Myocyte (in vitro differentiated cells): ENCODE measurements around the gene WDR38. TPM values are rescaled to one million over a fixed set of nuclear protein-coding genes. Genes with fewer than 3 reads are reported as not detected.

ENCODE experiments used
- DNase-seq: peaks from one replicate; pipeline ENCODE4 v3.0.0-alpha.2; 2012; ENCODE audit warnings: low read depth
- polyA plus RNA-seq: library from polyadenylated mRNA; unstranded; fragments of >200 nt; gene quantifications from one replicate; pipeline ENCODE4 v1.2.1, GENCODE V29; 2012; ENCODE audit warnings: missing spikeins
- total RNA-seq: library from RNA; depleted of rRNA; stranded (reverse); fragments of >200 nt; gene quantifications from 2 replicates; pipeline ENCODE4 v1.2.3, GENCODE V29; 2014

WDR38 gene, protein sequence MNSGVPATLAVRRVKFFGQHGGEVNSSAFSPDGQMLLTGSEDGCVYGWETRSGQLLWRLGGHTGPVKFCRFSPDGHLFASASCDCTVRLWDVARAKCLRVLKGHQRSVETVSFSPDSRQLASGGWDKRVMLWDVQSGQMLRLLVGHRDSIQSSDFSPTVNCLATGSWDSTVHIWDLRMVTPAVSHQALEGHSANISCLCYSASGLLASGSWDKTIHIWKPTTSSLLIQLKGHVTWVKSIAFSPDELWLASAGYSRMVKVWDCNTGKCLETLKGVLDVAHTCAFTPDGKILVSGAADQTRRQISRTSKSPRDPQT
- 0.16 TPM in 1 of 2 replicates, not detected in the other for total RNA-seq
- polyA plus RNA-seq: not detected

DNA sequence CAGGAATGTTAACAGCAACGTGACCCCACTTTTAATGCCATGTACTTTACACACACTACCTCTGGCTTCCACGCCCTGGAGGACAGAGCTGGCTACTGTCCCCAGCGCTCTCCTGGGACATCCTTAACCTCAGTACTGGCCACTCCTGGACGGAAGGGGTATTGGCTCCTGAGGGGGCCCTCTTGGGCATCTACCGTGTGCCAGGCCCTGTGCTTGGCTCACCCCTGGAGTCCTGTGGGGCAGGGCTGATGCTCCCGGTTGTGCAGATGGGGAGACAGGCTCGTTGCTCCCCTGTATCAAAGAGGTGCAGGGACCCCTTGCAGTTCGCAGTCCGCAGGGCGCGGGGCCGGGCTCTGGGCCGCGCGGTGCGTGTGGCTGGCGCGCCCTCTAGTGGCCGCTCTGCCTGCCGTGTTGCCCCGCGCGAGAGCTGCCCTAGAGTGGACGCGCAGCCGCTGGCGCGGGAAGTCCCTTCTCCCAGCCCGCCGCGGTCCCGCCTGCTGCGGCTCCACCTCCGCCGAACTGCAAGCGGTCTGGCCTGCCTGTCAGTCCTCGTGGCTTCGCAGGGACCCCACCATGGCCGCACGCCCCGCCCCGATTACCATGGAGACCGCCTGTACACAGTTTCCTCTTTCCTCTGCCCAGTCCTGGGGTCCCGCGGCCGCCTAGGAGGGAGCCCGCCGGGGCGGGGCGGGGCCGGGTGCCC, at the start of gene WDR38:
Gene WDR38, plus strand, starts transcription at position 632 of the 703 bp plus-strand sequence. CDS start 72 bp downstream, outside the sequence.
- DNase-seq: peak; percentile 88

DNA sequence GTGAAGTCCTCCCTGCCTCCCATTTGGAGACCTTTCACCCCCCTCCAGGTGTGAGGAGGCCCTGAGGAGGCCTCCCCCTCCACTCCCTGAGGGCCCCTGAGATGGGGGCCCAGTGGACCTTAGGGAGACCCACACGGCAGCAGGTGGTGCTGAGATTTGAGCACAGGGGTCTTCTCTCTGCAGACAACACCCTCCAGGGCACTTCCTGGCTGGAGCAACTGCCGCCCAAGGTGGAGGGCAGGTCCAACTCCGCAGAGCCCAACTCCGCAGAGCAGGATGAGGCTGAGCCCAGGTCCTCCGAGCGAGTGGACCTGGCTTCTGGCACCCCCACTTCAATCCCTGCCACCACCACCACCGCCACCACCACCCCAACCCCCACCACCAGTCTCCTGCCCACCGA, 49.3 kb upstream of the WDR38 start:
- no peak for DNase-seq

DNA sequence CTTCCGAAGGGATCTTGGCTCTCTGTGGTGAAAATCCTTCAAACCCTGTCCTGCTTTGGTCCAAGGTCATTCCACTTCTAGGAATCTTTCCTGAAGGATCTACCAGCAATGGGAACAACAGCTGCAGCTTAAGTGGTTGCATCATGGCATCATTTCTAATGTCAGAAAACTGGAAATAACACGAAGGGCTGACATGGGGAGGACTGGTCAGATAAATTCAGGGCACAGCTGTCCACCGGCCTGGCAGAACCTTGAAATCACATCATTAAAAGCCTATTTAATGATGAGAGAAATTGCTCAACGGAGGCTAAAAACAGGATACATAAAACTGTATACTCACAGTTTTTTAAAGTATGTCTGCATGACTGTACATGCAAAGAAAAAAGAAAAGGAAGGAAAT, 48.1 kb upstream of the WDR38 start:
- peak; percentile 96 for DNase-seq

DNA sequence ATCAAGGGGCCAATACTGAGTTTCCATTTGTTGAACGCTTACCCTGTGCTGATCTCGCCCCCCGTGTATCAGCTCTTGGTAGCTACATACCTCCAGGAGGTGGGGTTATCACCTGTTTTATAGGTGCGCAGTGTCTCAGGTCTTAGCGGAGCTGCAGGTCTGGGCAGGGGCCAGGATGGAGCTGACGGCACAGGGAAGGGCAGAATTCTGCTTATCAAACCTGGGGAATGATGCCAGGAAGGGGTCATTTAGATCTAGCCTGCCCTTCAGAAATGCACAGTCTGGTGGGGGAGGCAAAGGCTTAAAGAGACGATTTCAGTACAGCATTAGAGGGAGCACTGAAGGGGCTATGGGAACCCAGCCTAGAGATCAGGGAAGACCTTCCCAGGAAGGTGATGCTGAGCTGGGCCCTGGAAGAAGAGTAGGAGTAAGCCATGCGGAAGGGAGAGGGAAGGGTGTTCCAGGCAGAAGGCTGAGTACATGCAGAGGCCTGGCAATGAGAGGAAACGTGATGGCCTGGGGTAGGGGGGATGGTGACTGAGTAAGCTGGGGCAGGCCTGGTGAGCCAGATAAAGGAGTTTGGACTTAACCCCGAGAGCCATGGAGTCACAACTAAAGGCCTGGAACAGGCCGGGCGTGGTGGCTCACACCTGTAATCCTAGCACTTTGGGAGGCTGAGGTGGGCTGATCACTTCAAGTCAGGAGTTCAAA, 44.9 kb upstream of the WDR38 start:
- no peak for DNase-seq

DNA sequence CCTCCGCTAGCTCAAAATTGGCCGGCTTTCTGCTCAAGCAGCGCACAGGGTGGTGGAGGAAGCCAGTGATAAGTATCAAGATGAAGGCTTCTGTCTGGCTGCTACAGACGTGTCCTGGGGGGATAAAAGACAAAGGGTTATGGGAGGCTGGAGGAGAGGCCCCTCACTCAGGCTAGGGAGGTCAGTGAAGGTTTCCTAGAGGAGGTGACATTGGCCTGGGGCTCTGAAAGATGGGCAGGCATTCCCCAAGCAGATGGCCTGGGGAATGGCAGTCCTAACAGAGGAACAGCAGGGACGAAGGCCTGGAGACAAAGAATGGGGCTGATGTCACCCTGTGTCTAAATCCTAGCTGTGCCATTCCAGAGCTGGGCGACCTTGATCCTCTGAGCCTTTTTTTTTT, 44.0 kb upstream of the WDR38 start:
- DNase-seq: no peak

DNA sequence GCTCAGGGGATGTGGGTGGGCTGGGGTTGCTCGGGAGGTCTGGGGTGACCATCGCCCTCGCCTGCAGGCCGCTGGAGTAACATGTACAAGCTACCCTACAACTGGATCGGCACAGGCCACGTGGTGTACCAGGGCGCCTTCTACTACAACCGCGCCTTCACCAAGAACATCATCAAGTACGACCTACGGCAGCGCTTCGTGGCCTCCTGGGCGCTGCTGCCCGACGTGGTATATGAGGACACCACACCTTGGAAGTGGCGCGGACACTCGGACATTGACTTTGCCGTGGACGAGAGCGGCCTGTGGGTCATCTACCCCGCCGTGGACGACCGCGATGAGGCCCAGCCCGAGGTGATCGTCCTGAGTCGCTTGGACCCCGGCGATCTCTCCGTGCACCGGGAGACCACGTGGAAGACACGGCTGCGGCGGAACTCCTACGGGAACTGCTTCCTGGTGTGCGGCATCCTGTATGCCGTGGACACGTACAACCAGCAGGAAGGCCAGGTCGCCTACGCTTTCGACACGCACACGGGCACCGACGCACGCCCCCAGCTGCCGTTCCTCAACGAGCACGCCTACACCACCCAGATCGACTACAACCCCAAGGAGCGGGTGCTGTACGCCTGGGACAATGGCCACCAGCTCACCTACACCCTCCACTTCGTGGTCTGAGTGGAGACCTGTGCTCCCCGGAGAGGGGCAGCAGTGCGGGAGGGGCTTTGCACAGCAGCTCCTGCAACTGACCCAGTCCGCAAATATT, 43.3 kb upstream of the WDR38 start:
- DNase-seq: no peak

DNA sequence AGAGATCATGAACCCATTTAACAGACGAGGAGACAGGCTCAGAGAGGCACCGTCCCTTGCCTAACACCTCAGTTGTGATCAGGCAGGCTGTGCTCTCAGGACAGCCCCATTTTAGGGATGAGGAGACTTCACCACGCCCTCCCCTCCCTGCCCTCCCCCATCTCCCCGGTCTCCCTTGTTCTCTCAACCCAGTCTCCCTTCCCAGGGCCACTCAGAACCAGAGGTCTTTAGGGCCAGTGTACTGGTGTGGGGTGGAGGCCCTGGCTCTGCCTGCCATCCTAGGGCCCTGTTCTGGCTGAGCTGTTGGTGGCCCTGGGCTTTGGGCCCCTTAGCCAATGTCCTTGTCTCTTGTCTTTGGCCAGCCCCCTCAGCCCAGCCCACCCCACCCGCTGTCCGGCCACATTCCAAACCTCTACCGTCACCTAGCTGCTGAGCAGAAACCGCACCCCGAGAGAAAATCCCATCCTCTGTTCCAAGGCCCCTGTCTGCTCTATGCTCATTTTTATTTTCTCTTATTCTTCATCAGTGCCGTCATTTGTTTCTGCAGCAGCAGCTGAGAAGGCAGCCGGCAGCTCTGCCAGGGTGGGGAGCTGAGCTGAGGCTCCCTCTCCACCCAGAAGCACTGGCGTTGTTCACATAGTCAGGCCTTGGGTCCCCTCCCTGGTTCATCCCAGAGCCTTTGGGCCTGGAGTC, 42.5 kb upstream of the WDR38 start:
- DNase-seq: peak; percentile 96

DNA sequence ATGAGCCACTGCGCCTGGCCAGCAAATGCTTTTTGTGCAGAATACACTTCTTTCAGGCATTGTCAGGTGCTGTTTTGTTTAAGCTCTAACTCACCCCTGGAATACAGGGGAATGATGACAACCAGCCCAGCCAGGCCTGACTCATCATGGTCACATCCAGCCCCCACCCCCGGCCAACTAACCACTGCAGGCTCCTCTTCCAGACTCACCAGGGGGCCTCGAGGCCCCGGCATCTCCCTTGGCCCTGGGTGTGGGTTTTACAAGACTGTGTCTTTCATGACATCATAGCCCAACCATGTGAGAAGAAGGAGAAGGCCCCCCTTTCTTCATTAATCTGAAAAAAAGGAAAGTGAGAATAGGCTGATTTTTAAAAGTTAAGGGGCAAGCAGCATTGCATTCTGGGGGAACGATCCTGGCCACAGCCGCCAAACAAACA, 40.8 kb upstream of the WDR38 start:
- DNase-seq: peak; percentile 95

DNA sequence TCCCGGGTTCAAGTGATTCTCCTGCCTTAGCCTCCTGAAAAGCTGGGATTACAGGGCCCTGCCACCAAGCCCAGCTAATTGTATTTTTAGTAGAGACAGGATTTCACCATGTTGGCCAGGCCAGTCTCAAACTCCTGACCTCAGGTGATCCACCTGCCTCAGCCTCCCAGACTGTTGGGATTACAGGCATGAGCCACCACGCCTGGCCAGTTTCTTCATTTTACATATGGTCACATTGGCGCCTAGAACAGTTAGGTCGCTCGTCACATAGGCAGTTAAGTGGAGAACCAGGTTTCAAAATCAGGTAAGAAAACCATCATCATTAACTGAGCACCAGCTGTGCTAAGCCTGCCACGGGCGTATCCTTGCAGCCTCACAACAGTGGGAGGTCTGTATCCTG, 40.2 kb upstream of the WDR38 start:
- DNase-seq: no peak

DNA sequence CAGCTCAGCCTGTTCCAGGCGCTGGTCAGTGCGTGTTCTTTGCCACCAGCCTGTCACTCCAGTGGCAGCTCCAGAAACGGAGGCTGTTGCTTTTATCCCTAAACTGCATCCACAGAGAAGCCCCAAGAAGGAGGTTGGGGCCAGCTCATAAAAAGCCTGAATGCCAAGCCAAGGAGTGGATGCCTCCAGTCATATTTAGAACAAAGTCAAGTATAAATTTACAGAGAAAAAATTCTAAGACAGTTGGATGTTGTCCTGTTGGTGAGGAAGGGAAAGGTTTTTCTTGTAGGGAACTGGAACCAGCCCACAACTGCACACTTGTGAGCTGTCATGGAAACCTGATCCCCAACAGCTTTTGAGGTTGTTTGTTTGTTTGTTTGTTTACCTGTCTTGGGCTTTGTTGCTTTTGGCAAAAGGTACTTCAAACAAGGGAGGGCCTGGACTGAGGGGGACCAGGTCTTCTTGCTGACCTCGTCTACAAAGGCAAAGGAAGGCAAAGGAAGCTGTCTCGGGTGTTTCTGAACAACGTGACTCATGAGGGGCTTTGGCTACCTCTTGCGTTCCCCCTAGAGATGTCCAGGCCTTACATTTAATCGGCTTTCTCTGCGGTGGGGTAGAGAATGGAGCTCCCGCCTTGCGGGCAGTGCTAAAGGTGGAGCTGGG, 39.6 kb upstream of the WDR38 start:
- no peak for DNase-seq

DNA sequence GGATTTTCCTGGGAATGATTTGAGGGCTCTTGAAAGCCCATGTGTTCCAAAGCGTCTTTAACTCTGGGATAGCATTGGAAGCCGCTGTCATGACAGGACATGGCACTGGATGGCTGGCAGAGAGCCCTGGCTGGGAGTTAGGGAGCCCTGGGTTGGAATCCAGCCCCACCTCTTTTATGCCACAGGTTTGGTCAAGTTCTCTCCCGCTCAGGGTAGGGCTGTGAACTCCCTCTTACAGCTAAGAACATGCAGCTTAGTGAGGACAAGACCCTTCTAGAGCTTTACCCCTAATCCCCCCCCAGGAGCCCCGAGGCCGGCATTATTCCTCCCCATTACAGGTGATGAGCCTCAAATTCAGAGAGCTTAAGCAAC, 39.1 kb upstream of the WDR38 start:
- DNase-seq: peak; percentile 63

DNA sequence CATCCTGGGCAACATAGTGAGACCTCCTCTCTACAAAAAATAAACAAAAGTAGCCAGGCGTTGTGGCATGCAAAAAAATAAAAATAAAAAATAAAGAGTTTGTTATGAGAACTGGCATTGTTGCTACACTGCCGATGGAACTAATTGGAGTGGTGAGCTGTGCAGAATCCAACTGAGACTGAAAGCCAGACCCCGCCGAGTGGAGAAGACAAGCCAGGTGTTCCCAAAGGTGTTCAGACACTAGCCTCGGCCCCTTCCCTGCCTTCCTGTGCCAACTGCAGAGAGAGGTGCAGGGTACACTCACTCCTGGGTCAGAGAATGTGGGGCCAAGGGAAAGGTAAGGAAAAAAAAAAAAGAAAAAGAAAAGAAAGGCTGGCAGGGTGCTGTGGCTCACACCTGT, 37.7 kb upstream of the WDR38 start:
- no peak for DNase-seq

DNA sequence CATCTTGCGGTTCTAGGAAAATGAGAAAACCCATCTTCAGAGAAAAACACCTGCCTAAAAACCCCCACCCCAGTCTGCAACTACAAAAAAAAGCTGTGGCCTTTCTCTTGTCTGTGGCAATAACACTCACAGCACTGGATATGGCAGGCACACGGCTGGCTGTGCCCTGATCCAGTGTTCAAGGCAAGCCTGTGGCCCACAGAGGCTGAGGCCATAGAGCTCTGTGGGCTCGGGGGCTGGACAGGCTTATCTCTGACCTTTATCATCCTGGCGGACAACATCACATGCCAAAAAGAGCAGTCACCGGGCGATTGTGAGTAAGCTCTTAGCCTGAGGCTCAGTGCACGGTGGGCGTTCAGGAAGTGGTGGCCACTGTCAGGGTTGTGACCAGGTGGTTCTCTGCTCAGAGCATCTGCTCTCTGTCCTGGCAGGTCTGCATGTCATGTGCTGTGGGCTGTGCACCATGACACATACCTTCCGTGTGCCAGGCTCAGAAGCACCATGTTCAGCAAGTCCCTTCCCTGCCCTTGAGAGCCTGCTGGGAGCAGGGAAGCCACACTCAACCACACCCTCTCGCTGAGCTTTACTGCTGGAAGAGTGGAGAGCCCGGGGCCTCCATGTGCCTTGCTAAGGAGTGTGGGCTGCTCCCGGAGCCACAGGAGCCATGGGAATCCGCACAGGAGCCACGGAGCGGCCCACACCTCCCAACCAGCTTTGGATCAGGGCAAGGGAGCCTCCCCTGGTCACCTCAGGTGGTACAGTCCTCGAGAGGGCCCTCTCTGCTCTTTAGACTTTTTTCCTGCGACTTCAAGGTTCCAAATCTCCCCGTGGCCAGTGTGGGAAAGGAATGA, 34.6 kb upstream of the WDR38 start:
- DNase-seq: peak; percentile 90

DNA sequence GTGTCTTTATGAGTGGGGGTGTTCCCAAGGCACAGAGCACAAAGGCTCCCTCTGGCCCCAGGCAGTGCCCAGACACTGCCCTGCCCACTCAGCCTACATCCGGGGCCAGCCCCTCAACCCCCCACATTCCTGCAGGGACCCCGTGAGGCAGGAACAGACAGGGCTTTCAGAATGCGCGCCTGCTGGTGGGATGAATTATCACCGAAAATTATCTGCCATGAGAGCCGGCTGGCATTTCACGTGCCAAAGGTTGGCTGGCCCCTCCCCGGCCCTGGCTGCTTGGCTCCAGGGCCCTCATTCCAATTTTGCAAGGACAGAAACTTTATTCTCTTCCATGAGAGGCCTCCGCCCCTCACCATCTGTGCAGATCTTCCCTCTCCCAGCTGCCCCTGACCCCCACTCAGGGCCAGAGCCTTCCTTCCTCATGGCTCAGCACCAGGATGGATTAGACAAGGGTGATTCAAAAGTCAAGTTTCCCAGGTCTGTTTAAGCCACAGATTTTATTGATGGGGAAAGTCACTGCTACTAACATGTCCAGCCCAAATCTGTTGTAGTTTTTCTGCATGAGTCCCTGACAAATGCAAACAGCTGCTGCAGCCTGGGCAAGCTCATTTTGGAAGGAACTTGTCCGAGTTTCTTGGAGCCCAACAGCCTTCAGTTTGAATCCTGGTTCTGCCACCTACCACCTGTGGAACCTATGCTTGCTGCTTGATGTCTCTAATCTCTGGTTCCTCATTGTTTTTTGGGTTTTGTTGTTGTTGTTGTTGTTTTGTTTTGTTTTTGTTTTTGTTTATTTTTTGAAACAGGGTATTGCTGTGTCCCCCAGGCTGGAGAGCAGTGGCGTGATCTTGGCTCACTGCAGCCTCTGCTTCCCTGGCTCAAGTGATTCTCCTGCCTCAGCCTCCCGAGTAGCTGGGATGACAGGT, 32.3 kb upstream of the WDR38 start:
- peak; percentile 83 for DNase-seq

DNA sequence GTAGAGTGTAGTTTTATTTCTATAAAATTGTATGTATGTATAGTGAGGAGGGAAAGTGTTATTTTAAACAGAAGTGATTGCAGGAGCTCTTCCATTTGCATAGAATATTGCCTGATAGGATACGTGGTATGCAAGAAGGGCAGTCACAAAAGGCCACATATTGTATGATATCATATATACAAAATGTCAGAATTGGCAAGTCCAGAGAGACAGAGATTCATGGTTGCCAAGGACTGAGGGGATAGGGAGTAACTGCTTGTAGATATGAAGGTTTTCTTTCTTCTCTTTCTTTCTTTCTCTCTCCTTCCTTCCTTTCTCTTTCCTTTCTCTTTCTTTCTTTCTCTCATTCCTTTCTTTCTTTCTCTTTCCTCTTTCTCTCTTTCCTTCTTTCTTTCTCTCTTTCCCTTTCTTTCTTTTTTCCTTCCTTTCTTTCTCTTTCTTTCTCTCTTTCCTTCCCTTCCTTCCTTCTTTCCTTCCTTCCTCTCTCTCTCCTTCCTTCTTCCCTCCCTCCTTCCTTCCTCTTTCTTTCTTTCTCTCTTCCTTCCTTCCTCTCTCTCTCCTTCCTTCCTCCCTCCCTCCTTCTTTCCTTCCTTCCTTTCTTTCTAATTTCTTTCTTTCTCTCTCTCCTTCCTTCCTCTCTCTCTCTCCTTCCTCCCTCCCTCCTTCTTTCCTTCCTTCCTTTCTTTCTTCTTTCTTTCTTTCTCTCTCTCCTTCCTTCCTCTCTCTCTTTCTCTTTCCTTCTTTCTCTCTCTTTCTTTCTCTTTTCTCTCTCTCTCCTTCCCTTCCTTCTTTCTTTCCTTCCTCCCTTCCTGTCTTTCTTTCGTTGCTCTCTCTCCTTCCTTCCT, 24.5 kb upstream of the WDR38 start:
- no peak for DNase-seq

DNA sequence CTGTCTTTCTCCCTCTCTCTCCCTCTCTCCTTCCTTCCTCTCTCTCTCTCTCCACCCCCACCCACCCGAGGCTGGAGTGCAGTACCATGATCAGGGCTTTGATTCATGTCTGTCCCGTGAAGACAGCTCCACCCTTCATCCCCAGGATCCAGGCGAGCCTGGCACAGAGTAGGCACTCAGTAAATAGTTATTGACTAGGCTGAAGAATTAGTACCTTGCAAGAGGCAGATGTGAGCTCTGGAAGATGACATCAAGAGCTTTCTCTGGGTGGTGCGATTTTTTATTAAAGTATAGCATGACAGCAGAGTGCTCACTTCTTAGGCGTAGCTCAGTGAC, 24.0 kb upstream of the WDR38 start:
- no peak for DNase-seq

DNA sequence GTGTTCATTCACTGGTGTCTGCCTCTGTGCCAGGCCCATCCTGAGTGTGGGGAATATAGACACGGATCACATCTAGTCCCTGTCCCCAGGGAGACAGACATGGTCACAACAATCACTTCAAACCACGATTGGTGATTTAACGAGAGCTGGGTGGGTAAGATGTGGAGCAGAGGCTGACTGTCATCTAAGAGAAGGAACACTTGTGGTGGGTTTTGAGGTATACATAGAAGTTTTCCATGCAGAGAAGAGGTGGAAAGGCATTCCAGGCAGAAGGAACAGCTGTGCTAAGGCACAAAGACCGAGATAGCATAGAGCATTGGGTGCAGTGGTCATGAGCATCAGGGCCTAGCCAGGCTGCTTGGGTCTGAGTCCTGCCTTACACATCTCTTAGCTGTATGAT, 22.7 kb upstream of the WDR38 start:
- peak; percentile 67 for DNase-seq
